Non-pigmented ciliary epithelial cell (primary cell): ENCODE results near the gene CTNNA3.
"Not testable (repeated sequence)": the region's sequence is repeated elsewhere in the genome, so short reads cannot be mapped to it uniquely, and the experiment has no call there.

ENCODE experiments used
- DNase-seq: peaks from one replicate; pipeline ENCODE4 v3.0.0-alpha.2; 2010; ENCODE audit warnings: low read depth

The CTNNA3 gene

GRCh38 chr10:66366163-66366562 is 1329.8 kb downstream of the CTNNA3 start:
- DNase-seq = no peak

GRCh38 chr10:66365686-66366085 is 1330.3 kb downstream of the CTNNA3 start:
- no peak for DNase-seq

GRCh38 chr10:66362522-66362921 is 1333.5 kb downstream of the CTNNA3 start:
- DNase-seq = no peak

- not testable (repeated sequence) for DNase-seq
Measured at GRCh38 chr10:66353822-66354221, 1342.2 kb downstream of the CTNNA3 start.

- DNase-seq = no peak
Measured at GRCh38 chr10:66353422-66353821, 1342.6 kb downstream of the CTNNA3 start.

- no peak for DNase-seq
Measured at GRCh38 chr10:66350622-66351399, 1345.2 kb downstream of the CTNNA3 start.

GRCh38 chr10:66349726-66350125 is 1346.3 kb downstream of the CTNNA3 start:
- DNase-seq = peak; percentile 13

GRCh38 chr10:66349076-66349475 is 1346.9 kb downstream of the CTNNA3 start:
- no peak for DNase-seq

GRCh38 chr10:66337211-66337610 is 1358.8 kb downstream of the CTNNA3 start:
- DNase-seq = no peak

GRCh38 chr10:66336791-66337190 is 1359.2 kb downstream of the CTNNA3 start:
- DNase-seq = no peak

GRCh38 chr10:66335753-66336152 is 1360.2 kb downstream of the CTNNA3 start:
- DNase-seq = not testable (repeated sequence)

GRCh38 chr10:66329147-66329546 is 1366.8 kb downstream of the CTNNA3 start:
- no peak for DNase-seq

- DNase-seq = no peak
Measured at GRCh38 chr10:66326876-66327275, 1369.1 kb downstream of the CTNNA3 start.

GRCh38 chr10:66322777-66323176 is 1373.2 kb downstream of the CTNNA3 start:
- no peak for DNase-seq

GRCh38 chr10:66321723-66322665 is 1374.0 kb downstream of the CTNNA3 start:
- DNase-seq = no peak

GRCh38 chr10:66318761-66319160 is 1377.2 kb downstream of the CTNNA3 start:
- no peak for DNase-seq

- no peak for DNase-seq
Measured at GRCh38 chr10:66307826-66308225, 1388.2 kb downstream of the CTNNA3 start.

- no peak for DNase-seq
Measured at GRCh38 chr10:66301078-66301477, 1394.9 kb downstream of the CTNNA3 start.

GRCh38 chr10:66295602-66296001 is 1400.4 kb downstream of the CTNNA3 start:
- DNase-seq = no peak

- DNase-seq = no peak
Measured at GRCh38 chr10:66294538-66294937, 1401.5 kb downstream of the CTNNA3 start.

GRCh38 chr10:66292922-66293321 is 1403.1 kb downstream of the CTNNA3 start:
- DNase-seq = no peak

- DNase-seq = no peak
Measured at GRCh38 chr10:66292456-66292855, 1403.5 kb downstream of the CTNNA3 start.

- no peak for DNase-seq
Measured at GRCh38 chr10:66291133-66291532, 1404.9 kb downstream of the CTNNA3 start.
